ENCODE measurements around the gene USP2.
A peak's percentile ranks its signal among the peaks of the same experiment; 100 is the strongest.

Gene USP2

DNA sequence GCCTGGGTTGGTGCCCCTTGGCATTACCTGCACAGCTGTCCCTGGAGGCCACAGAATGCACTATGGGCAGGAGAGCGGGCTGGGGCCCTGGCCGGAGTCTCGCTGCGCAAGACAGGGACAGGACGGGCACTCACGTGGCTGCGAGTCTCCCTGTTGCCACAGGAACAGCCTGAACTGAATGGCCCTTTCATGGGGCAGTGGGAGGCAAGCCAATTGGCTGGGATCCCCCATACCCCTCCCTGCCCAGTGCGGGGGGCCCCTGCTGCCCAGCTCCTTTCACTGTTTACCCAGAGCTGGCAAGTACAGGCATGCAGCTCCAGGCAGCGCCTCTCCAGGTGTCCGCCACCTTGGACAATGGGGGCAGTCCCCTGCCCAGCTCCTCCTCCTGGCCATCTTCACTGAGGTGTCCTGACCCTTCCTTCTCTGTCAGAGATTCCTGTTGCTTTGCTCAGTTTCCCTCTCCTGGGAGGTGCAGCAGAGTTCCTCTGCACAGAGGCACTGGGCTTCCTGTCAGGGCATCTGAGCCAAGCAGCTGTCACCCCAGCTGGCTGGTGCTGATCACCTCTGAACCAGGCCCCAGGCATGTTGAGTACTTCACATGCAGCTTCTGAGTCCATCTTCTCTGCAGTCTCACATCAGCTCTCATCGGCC is 5.2 kb downstream of the USP2 start:
- Histone ChIP-seq H3K18ac (ENCODE audit: low read length) (no peak overlapping the region), H3K9ac (ENCODE audit: low read length) (no peak overlapping the region), H2AK5ac (ENCODE audit: low read length) (no peak overlapping the region), H2BK120ac (ENCODE audit: insufficient read depth, low read length, poor library complexity) (no peak overlapping the region), H2BK12ac (ENCODE audit: low read length) (no peak overlapping the region), H2BK5ac (ENCODE audit: low read depth, low read length, poor library complexity) (no peak overlapping the region), H3K23ac (ENCODE audit: low read length) (no peak overlapping the region), H3K4ac (ENCODE audit: low read depth, low read length) (no peak overlapping the region), H3K79me2 (ENCODE audit: control insufficient read depth, insufficient read depth, low read length, poor library complexity) (no peaks in the 10 kb centered on the region), H4K8ac (ENCODE audit: low read depth, low read length) (no peak overlapping the region), H3K27me3 (ENCODE audit: insufficient read depth, low read length) (no peaks in the 10 kb centered on the region), H3K27ac (ENCODE audit: low read depth, low read length) (no peak overlapping the region), H3K9me3 (ENCODE audit: insufficient read depth, low read depth, low read length) (no peaks in the 10 kb centered on the region), H4K91ac (ENCODE audit: low read depth, low read length) (no peak overlapping the region), H4K12ac (ENCODE audit: low read depth, low read length) (no peak overlapping the region), H3K36me3 (ENCODE audit: control insufficient read depth in 1 of 2, insufficient read depth in 2 of 2, low read length in 2 of 2) (no peaks in the 10 kb centered on the region), H3K4me3 (ENCODE audit: low read depth, low read length) (no peak overlapping the region), H3K4me1 (ENCODE audit: control insufficient read depth in 1 of 2, insufficient read depth in 2 of 2, low read length in 2 of 2) (peaks cover 16 to 21% of the 10 kb centered on the region in 2 experiments), H3K79me1 (ENCODE audit: low read length) (no peaks in the 10 kb centered on the region), H3K4me2 (ENCODE audit: low read length) (no peak overlapping the region), H3K14ac (ENCODE audit: low read length) (no peak overlapping the region), H2AFZ (ENCODE audit: insufficient read depth, low read length, poor library complexity) (no peak overlapping the region)
- WGBS (ENCODE audit: extremely low coverage, insufficient coverage, insufficient read length) = no CpG with 5 or more reads among the region's 11 CpGs
- DNase-seq = no peak

DNA sequence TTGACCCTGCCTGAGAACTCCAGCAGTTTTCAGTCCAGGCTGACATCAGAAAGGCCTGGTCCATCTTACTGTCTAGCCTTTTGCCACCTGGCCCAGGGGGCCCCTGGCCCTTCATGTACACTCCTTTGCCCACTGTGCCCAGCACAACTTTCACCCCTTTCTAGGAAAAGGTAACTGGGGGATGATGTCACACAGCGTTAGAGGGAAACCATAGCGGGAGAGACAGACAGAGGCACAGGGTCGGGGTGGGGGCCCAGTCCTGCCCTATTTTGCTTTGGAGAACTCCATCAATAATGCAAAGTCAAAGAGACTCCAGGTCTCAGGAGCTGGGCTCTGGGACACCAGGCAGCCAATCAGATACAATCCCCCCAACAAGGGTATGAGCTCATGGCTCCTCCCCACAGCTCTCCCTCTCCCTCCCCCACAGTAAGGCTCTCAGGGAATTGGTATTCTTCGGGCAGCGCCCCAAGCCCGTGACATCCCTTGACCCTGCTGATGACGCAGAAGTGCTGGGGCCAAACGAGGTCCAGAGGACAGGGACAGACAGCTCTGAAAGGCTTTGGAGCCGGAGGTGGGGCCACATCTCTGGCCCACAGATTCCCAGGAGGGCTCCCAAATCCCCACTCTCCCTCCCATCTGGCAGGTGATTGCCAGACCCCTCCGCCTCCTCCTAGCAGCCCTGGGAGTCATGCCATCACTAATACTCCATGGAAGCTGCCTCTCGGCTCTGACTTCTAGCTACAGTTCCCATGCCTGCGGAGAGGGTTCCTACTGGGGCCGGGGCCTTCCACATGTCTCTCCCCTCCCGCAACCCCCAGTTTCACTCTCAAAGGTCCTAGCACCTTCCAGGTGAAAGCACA is 5.9 kb downstream of the USP2 start:
- Histone ChIP-seq H2BK120ac (ENCODE audit: insufficient read depth, low read length, poor library complexity) (no peak overlapping the region), H3K4me1 (ENCODE audit: control insufficient read depth in 1 of 2, insufficient read depth in 2 of 2, low read length in 2 of 2) (peaks cover 12 to 13% of the 10 kb centered on the region in 2 experiments), H3K27ac (ENCODE audit: low read depth, low read length) (no peak overlapping the region), H3K23ac (ENCODE audit: low read length) (no peak overlapping the region), H2AK5ac (ENCODE audit: low read length) (no peak overlapping the region), H3K18ac (ENCODE audit: low read length) (no peak overlapping the region), H2BK5ac (ENCODE audit: low read depth, low read length, poor library complexity) (no peak overlapping the region), H2BK12ac (ENCODE audit: low read length) (no peak overlapping the region), H3K36me3 (ENCODE audit: control insufficient read depth in 1 of 2, insufficient read depth in 2 of 2, low read length in 2 of 2) (no peaks in the 10 kb centered on the region), H3K4me2 (ENCODE audit: low read length) (no peak overlapping the region), H4K91ac (ENCODE audit: low read depth, low read length) (no peak overlapping the region), H3K9ac (ENCODE audit: low read length) (no peak overlapping the region), H3K14ac (ENCODE audit: low read length) (no peak overlapping the region), H3K79me2 (ENCODE audit: control insufficient read depth, insufficient read depth, low read length, poor library complexity) (no peaks in the 10 kb centered on the region), H3K4ac (ENCODE audit: low read depth, low read length) (no peak overlapping the region), H3K4me3 (ENCODE audit: low read depth, low read length) (no peak overlapping the region), H3K9me3 (ENCODE audit: insufficient read depth, low read depth, low read length) (no peaks in the 10 kb centered on the region), H4K8ac (ENCODE audit: low read depth, low read length) (no peak overlapping the region), H3K79me1 (ENCODE audit: low read length) (no peaks in the 10 kb centered on the region), H2AFZ (ENCODE audit: insufficient read depth, low read length, poor library complexity) (no peak overlapping the region), H4K12ac (ENCODE audit: low read depth, low read length) (no peak overlapping the region), H3K27me3 (ENCODE audit: insufficient read depth, low read length) (no peaks in the 10 kb centered on the region)
- DNase-seq = no peak
- whole genome bisulfite sequencing (ENCODE audit: extremely low coverage, insufficient coverage, insufficient read length) = no CpG with 5 or more reads among the region's 14 CpGs

- no CpG with 5 or more reads among the region's 11 CpGs for WGBS (ENCODE audit: extremely low coverage, insufficient coverage, insufficient read length)
- no peak for DNase-seq
These were observed 6.7 kb downstream of the USP2 start for GRCh38 chr11:119374632-119375336.

DNA sequence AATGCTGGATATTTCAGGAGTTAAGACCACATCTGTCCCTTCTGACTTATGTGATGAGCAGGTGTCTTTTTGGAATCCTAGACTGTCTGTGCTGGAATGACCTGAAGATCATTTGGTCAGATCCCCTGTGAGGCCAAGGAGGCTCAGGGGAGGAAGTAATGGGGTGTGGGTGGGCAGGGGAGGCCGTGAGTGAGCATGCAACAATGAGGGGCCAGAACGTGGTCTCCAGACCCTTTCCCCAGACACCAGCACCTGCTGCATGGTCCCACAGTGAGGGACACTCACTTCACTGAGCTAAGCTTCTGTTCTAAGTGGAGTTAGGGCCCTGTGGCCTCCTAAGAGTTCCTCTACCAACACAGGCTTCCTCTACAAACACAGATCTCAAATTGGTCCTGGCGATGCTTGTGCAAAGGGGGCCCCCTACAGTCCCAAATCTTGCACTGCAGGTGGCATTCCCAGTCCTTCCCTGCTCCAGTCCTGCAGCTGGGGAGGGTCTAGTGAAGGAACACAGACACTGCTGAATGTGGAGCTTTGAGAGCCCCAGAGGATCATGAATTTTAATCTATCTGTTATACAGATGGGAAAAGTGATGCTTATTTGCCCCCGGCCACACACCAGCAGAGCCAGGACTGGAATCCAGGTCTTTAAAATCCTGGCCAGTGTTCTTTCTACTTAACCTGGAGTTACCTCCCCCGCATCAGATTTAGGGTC is 7.4 kb downstream of the USP2 start:
- Histone ChIP-seq H3K14ac (ENCODE audit: low read length) (no peak overlapping the region), H3K4me2 (ENCODE audit: low read length) (no peak overlapping the region), H3K18ac (ENCODE audit: low read length) (no peak overlapping the region), H3K79me2 (ENCODE audit: control insufficient read depth, insufficient read depth, low read length, poor library complexity) (no peaks in the 10 kb centered on the region), H2AK5ac (ENCODE audit: low read length) (no peak overlapping the region), H4K91ac (ENCODE audit: low read depth, low read length) (no peak overlapping the region), H3K27ac (ENCODE audit: low read depth, low read length) (no peak overlapping the region), H3K4ac (ENCODE audit: low read depth, low read length) (no peak overlapping the region), H4K8ac (ENCODE audit: low read depth, low read length) (no peak overlapping the region), H3K9ac (ENCODE audit: low read length) (no peak overlapping the region), H3K79me1 (ENCODE audit: low read length) (no peaks in the 10 kb centered on the region), H3K27me3 (ENCODE audit: insufficient read depth, low read length) (no peaks in the 10 kb centered on the region), H2BK12ac (ENCODE audit: low read length) (no peak overlapping the region), H3K4me1 (ENCODE audit: control insufficient read depth in 1 of 2, insufficient read depth in 2 of 2, low read length in 2 of 2) (peaks cover 10 to 12% of the 10 kb centered on the region in 2 experiments), H4K12ac (ENCODE audit: low read depth, low read length) (no peak overlapping the region), H3K9me3 (ENCODE audit: insufficient read depth, low read depth, low read length) (no peaks in the 10 kb centered on the region), H2AFZ (ENCODE audit: insufficient read depth, low read length, poor library complexity) (no peak overlapping the region), H3K23ac (ENCODE audit: low read length) (no peak overlapping the region), H3K36me3 (ENCODE audit: control insufficient read depth in 1 of 2, insufficient read depth in 2 of 2, low read length in 2 of 2) (no peaks in the 10 kb centered on the region), H2BK120ac (ENCODE audit: insufficient read depth, low read length, poor library complexity) (no peak overlapping the region), H3K4me3 (ENCODE audit: low read depth, low read length) (no peak overlapping the region), H2BK5ac (ENCODE audit: low read depth, low read length, poor library complexity) (no peak overlapping the region)
- no CpG with 5 or more reads among the region's 5 CpGs for WGBS (ENCODE audit: extremely low coverage, insufficient coverage, insufficient read length)
- peak; percentile 68 to 86 for DNase-seq

More at GRCh38 chr11:119374632-119375336, 6.7 kb downstream of the USP2 start:
- H3K14ac ChIP-seq (ENCODE audit: low read length) = no peak overlapping the region
- no peak overlapping the region for H3K4me2 ChIP-seq (ENCODE audit: low read length)
- H3K18ac ChIP-seq (ENCODE audit: low read length) = no peak overlapping the region
- H4K91ac ChIP-seq (ENCODE audit: low read depth, low read length) = no peak overlapping the region
- no peak overlapping the region for H3K27ac ChIP-seq (ENCODE audit: low read depth, low read length)
- H4K12ac ChIP-seq (ENCODE audit: low read depth, low read length) = no peak overlapping the region
- peaks cover 11 to 12% of the 10 kb centered on the region in 2 experiments for H3K4me1 ChIP-seq (ENCODE audit: control insufficient read depth in 1 of 2, insufficient read depth in 2 of 2, low read length in 2 of 2)
- no peak overlapping the region for H2AFZ ChIP-seq (ENCODE audit: insufficient read depth, low read length, poor library complexity)
- H3K27me3 ChIP-seq (ENCODE audit: insufficient read depth, low read length) = no peaks in the 10 kb centered on the region
- no peak overlapping the region for H2BK5ac ChIP-seq (ENCODE audit: low read depth, low read length, poor library complexity)
- no peaks in the 10 kb centered on the region for H3K9me3 ChIP-seq (ENCODE audit: insufficient read depth, low read depth, low read length)
- H3K79me1 ChIP-seq (ENCODE audit: low read length) = no peaks in the 10 kb centered on the region
- no peaks in the 10 kb centered on the region for H3K79me2 ChIP-seq (ENCODE audit: control insufficient read depth, insufficient read depth, low read length, poor library complexity)
- H2BK120ac ChIP-seq (ENCODE audit: insufficient read depth, low read length, poor library complexity) = no peak overlapping the region
- no peak overlapping the region for H3K9ac ChIP-seq (ENCODE audit: low read length)
- no peak overlapping the region for H3K23ac ChIP-seq (ENCODE audit: low read length)
- H3K4ac ChIP-seq (ENCODE audit: low read depth, low read length) = no peak overlapping the region
- H2AK5ac ChIP-seq (ENCODE audit: low read length) = no peak overlapping the region
- no peak overlapping the region for H2BK12ac ChIP-seq (ENCODE audit: low read length)
- no peak overlapping the region for H4K8ac ChIP-seq (ENCODE audit: low read depth, low read length)
- H3K4me3 ChIP-seq (ENCODE audit: low read depth, low read length) = no peak overlapping the region
- no peaks in the 10 kb centered on the region for H3K36me3 ChIP-seq (ENCODE audit: control insufficient read depth in 1 of 2, insufficient read depth in 2 of 2, low read length in 2 of 2)
